HG03097 (cell line): ENCODE data around the gene NDUFC1.
"Not testable (repeated sequence)": the region's sequence is repeated elsewhere in the genome, so short reads cannot be mapped to it uniquely, and the experiment has no call there.

Source experiments
- ATAC-seq: cut with Tn5 transposase; IDR thresholded peaks from one replicate; pipeline ENCODE4 v1.9.1; 2021; ENCODE audit not compliant: unreplicated experiment, low FRiP score

Gene NDUFC1

DNA sequence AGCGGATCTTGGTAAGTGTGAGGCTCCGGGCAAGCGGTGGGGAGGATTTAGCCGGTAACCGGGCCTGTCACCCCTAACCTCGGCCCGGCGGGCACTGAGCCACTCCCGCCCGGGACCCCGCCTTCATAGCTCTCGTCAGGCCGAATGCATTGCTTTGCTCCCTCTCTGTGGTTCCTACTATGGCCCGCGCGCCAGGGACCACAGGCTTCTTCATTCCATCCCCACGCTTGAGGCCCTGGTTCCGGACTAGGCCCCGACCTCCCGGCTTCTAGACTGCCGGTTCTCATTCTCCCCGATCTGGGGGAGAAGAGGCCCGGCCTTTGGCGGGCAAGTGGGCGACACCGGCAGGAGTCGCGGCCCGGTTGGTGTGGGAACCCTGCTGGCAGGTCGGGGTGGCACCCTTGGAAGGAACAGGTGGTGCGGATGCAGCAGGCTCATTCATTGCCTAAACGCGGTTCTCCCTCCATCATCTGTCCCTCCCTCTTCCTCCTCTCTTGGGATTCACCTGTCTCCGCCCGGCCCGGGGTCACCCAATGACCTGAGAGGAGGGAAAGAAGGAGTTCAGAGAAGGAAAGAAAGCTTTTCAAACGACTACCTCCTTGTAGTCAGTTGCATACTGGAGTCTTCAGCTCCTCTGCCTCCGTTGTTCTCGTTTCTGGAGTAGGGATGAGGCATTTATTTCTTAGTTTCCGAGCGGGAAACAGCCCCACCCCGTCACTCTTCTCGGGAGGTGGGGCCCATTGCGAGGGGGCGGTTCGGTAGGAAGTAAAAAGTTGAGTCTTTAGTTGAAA lies at the start of gene NDUFC1:
Gene NDUFC1 (minus strand): TSS at position 657 of the 791 bp plus-strand sequence. CDS start 6,679 bp downstream, outside the sequence.
- ATAC-seq, result peak; percentile 36

DNA sequence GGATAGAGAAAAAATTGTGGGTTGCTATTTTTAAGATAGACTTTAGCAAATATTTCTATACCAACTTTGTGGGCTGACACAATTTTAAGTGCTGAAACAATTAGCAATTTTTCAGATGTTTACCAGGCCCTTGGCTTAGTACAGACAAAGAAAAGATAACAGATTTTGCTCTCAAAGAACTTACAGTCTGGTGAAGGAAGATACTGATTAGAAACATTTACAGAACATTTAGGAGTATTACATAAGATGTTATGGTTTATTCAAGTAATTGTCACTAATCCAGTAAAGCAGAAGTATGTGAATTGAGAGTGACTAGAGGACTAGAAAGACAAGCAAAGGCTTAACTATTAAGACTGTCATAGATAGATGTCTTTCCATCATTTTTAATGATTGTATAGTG lies 35.3 kb upstream of the NDUFC1 start:
- ATAC-seq, result no peak

DNA sequence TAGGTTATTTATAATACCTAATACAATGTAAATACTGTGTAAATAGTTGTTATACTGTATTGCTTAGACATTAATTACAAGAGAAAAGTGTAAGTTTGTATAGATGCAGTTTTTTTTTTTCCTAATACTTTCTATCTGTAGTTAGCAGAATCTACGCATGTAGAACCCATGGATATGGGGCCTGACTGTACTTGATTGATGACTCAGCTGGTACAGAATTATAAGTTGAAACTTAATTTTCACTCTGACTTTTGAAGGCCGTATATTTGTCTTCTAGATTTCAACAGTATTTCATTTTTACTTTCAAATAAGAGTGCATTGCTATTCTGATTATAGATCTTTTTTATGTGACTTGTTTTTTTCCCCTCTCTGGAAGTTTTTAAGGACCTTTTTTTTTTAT lies 30.8 kb upstream of the NDUFC1 start:
- no peak for ATAC-seq

DNA sequence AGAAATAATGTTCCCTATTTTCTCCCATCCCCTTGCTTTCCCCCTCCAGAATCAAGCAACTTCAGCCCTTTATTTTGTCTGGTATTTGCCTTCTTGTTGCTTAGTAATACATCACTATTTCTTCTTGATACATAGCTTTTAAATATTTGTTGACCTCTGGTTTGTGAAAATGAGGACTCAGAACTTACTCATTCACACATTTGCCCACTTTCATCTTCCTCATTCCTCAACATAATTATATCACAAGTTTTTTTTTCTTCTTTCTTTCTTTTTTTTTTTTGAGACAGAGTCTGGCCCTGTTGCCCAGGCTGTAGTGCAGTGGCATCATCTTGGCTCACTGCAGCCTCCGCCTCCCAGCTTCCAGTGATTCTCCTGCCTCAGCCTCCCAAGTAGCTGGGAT lies 28.9 kb upstream of the NDUFC1 start:
- ATAC-seq, result no peak

DNA sequence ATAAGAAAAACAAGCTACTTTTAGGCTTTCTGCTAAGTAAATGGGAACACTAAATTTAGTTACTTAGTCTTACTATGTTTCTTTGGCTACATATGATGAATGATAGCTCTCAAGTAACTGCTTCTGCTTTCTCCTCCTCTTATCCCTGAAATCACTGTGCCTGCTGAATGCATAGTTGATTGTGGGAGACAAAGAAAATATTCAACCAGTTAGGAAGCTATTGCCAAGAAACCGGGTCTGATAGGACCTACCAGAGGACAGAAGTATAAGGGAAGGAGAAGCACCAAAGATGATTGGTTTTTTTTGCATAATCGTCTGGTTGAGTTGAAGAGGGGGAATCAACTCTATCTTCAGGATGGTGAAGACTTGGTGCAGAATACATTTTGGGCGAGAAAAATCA lies 28.0 kb upstream of the NDUFC1 start:
- ATAC-seq, result no peak

DNA sequence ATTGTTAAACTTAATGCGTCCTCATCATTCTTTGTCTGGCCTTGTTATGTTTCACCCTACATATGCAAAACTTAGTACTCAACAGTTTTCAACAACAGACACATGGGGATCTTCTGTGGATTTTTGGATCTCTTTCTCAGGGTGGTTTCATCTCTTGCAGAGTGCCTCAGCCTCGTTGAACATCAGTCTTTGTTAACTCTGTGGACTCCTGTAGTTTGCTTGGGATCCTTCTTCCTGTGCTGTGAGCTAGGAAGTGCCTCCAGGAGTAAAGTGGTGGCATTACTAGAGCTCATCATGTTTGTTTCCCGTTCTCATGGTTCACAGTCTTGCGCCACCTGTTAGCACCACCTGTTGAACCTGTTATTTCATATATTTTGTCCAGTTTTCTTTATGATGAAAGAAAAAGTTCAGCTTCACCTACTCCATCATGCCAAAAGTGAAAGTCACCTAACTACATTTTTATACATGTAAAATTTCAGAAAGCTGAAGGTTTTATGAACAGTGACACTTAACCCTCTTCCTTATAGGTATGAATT lies 27.5 kb upstream of the NDUFC1 start:
- no peak for ATAC-seq

DNA sequence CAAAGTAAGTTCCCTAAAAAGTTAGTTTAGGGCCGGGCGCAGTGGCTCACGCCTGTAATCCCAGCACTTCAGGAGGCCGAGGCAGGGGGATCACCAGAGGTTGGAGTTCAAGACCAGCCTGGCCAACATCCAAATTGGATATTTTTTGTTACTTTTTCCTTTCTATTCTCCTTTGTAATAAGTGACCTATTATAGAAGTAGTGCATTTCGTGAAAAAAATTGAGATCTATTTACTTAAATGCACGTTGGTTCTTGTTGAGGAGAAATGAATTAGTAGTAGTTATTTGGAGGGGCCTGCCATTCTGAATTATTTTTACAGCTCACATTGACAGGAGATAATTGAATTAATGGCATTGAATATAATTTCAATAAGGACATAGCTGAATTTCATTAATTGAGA lies 22.3 kb upstream of the NDUFC1 start:
- no peak for ATAC-seq

DNA sequence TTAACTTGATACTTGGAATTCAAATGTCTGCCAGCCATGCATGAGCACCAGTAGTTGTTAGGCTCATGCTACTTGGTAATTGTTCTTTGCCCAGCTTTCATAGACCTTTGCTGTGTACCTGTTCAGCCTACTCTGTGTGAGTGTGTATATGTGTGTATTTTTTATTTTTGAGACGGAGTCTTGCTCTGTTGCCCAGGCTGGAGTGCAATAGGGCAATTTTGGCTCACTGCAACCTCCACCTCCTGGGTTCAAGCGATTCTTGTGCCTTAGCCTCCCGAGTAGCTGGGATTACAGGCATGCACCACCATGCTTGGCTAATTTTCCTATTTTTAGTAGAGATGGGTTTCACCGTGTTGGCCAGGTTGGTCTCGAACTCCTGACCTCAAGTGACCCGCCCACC lies 20.3 kb upstream of the NDUFC1 start:
- ATAC-seq, result not testable (repeated sequence)

DNA sequence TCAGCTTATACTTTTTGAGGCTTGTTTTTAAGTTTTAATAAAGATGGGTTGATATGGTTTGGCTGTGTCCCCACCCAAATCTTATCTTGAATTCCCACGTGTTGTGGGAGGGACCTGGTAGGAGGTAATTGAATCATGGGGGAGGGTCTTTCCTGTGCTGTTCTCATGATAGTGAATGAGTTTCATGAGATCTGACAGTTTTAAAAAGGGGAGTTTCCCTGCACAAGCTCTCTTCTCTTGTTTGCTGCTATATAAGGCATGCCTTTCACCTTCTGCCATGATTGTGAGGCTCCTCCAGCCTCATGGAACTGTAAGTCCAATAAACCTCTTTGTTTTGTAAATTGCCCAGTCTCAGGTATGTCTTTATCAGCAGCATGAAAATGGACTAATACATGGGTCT lies 19.8 kb upstream of the NDUFC1 start:
- ATAC-seq, result not testable (repeated sequence)

DNA sequence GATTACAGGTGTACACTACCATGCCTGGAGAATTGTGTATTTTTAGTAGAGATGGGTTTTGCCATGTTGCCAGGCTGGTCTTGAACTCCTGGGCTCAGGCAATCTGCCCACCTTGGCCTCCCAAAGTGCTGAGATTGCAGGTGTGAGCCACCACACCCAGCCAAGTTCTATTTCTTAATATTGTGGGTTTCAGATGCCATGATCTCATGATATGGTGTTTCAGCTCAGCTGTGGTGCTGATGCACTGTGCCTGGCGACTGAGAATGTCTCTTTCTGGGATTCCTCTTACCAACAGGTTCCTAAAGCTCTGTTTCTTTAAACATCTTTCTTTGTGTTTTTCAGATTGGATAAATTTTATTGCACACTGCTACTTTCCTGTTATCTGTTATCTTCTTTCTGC lies 17.3 kb upstream of the NDUFC1 start:
- ATAC-seq, result no peak

DNA sequence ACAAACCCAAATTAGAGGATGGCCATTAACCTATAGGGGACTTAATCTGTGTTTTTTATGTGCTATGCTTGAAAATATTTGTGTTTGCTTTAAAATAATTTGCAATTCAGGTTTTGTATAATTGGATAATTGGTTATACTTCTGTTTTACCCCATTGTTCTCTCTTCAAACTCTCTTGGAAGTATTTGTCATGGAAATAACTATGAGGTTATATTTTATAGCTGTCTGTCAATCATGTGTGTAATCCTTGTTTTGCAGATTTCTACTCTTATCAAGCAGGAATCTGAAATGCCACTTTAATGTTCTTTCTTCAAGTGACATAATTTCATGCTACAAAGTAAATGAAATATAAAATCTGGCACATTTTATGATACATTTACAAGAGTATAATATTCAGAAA lies 15.4 kb upstream of the NDUFC1 start:
- ATAC-seq, result no peak

DNA sequence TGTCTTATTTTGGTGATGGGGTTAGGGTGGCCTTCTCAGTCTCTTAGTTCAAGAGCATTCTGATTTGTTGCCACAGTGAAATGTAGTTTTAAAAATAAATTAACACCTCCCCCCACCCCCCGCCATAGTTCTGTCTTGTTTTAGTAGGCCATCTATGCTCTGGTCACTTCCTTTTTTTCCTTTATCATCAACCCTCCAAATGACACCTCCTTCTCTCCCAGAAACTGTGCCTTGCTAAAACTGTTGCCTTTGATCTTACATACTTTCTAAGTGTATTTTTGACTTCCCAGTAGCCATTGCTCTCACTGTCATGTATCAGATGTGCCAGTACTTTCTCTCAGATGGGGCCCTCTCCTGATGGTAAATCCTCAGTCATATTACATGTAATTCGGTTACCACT lies 14.5 kb upstream of the NDUFC1 start:
- no peak for ATAC-seq

DNA sequence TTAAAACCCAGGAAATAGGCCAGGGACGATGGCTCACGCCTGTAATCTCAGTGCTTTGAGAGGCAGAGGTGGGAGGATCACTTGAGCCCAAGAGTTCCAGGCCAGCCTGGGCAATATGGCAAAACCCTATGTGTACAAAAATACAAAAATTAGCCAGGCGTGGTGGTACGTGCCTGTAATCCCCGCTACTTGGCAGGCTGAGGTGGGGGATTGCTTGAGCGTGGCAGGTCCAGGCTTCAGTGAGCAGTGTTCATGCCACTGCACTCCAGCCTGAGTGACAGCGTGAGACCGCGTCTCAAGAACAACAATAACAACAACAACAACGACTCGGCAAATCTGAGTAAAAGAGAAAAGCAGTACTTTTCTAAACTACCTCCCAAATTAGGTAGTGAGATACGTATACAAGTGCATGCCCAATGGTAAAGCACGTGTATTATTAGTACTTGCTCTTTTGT lies 13.0 kb upstream of the NDUFC1 start:
- no peak for ATAC-seq

DNA sequence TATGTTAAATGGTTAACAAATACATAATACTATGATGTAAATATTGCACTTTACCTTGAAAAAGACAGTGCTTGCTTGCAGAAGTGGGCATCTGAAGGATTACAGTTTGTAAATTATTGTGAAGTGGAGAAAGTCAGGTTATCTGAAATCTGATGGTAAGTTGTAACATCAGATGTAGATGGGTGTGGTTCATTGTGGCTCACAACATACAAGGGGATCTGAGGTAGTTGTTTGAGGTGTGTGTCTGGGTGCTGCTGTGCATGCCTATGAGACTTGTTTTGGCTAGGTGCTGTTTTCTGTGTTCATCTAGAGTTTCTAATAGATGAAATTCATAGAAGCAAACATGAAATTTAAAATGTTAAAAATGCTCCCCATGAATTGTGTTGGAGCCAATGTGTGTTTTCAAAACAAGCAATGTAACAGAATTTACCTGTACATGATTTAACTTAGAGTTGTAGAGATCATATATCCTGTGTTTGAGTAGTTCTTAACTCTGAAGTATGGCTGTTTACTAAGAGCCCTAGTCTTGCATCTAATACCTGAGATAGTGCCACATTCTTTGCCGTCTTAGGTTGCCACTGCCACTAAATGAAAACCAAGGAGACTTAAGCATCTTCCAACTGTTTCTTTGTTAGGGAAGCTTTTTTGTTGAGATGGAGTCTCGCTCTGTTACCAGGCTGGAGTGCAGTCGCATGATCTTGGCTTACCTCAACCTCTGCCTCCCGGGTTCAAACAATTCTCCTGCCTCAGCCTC lies 11.9 kb upstream of the NDUFC1 start:
- ATAC-seq, result no peak

DNA sequence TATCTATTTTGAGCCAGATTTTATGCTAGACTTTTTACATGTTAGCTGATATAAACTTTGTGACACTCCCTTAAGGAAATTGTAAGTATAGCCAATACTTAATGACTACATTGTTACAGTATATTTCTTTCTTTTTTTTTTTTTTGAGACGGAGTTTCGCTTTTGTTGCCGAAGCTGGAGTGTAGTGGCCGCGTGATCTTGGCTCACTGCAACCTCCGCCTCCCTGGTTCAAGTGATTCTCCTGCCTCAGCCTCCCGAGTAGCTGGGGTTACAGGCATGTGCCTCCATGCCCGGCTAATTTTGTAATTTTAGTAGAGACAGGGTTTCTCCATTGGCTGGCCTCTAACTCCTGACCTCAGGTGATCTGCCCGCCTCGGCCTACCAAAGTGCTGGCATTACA lies 11.1 kb upstream of the NDUFC1 start:
- ATAC-seq, result not testable (repeated sequence)

DNA sequence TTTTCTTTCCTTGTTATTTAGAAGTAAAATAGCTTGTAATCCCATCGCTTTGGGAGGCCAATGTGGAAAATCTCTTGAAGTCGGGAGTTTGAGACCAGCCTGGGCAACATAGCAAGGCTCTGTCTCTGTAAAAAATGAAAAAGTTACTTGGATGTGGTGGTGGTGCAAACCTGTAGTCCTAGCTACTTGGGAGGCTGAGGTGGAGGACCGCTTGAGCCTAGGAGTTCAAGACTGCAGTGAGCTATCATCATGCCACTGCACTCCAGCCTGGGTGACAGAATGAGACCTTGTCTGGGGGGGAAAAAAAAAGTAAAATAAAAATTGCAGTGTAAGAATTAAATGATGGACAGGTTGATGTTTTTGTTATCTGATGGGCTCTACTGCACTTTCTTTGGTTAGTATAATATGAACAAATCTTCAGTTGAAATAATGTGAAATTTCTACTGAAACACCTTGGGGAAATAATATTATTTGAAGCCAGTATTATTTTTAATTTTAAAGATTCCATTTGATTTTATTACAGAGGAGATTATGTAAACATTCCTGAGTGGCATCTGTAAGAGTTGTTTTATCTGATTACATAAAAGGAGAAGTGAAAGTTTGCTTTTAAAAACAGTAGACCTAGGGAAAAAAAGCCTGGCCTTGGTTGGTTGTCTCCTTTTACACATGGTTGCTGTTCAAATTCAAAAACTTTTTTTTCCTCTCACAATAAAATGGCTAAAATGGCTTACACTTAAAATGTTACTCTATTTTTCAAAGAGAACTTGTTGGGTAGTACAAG lies 10.5 kb upstream of the NDUFC1 start:
- ATAC-seq, result no peak

DNA sequence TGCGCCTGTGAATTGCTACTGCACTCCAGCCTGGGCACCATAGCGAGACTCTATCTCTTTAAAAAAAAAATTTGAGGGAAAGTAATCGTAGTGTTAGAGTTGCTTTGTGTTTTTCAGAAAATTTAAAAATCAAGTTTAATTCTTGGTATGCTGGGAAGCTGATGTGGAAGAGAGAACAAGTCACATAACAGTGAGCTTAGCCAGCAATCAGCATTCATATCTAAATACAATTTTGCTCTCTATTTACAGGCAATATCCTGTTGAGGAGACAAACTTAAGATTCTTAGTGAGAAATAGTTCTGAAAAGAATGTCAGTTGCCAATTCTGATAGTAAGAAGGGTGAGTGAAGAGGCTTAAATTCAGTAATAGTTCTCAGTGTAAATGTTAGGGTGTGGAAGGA lies 9.6 kb upstream of the NDUFC1 start:
- no peak for ATAC-seq

DNA sequence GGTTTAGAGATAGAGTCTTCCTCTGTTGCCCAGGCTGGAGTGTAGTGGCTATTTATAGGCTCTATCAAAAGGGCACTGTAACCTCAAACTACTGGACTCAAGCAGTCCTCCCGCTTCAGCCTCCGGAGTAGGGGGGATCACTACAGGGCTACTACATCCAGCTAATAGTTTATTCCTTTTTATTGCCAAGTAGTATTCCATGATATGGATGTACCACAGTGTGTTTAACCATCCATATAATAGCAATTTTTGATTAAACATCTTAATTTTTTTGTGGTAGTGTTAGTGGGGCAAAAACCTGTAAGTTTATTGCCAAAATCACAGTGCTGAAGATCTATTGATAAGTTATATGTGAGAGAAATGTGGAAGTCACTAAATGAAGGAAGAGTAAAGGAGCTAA lies 2.6 kb upstream of the NDUFC1 start:
- no peak for ATAC-seq

DNA sequence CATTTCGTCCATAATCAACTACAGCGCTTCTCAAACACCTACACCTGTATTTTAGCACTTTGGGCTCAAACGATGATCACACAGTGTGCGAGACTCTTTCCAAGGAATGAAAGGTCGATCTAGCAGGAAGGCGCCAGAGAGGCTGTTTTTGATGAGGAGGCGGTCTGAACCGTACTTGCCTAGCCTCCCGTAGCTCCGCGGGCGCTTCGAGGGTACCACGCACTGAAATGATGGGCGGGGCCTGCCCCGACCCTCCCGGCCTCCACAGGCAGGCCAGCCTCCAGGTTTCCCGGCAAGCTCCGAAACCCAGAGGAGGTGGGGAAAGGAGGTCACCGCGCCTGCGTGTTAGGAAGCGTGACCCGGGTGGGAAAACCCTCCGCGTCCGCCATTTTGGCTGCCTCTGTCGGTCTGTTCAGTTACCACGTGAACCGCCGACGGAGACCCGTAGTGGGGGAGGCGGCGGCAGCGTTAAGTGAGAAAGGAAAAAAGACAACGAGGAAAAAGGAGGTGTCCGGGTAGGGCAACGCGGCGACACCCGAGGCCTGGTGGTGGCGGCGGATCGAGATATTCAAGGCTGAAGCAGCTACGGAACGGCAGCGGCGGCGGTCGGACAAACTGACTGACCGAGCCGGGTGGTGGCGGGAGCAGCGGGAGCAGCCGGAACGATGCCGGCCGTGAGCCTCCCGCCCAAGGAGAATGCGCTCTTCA lies 1.0 kb downstream of the NDUFC1 start, which contains the start of gene NAA15:
Gene NAA15 (plus strand): TSS at position 393 of the 708 bp plus-strand sequence. CDS start 273 bp downstream, at position 666.
- peak; percentile 85 for ATAC-seq

DNA sequence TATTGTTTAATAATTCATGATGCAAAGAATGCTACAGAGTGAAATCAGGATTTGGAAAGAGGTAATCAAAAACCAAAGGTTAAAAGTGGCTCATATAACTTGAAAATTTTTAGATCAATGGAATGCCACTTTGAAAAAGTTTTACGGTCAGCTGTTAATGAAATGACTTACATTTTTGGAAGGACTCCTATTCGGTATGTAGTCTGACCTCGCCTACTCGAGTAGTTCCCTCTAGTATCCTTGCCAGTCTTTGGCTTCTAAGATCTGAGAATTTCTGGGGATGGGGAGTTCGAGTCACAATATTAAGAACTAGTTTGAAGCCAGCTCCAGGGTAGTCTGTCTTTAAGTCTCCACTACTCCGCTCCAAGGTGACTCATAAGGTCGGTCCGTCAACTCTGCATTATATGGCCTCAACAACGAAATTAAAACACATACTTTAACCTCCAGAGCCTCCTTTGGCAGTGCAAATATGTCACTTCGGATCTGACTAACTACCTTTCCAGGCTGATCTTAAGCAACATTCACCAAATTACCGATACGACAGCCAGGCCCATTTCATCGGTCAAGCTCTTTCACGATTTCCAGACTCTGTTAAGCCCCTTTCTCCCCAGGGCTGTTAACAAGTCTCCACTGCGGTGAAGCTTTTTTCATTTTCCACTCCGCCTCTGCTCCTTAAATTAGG lies 1.7 kb downstream of the NDUFC1 start:
- peak; percentile 2 for ATAC-seq
